NCI-H460 (cell line): Measurements from ENCODE around the gene TSHZ2. TPM values are rescaled to one million over a fixed set of nuclear protein-coding genes. Genes with fewer than 3 reads are reported as not detected.
"Not testable (repeated sequence)": the region's sequence is repeated elsewhere in the genome, so short reads cannot be mapped to it uniquely, and the experiment has no call there.

Experiments used
- DNase-seq: peaks from one replicate; pipeline ENCODE4 v3.0.0-alpha.2; 2016; ENCODE audit warnings: low read depth; ENCODE audit errors: extremely low read depth
- total RNA-seq: library from RNA; depleted of rRNA; stranded (reverse); fragments of >200 nt; shearing (Covaris generic); gene quantifications from 2 replicates; pipeline ENCODE4 v1.2.3, GENCODE V29; 2014

The TSHZ2 gene
- total RNA-seq, 1 experiment from 2014 or later, result not detected

DNA sequence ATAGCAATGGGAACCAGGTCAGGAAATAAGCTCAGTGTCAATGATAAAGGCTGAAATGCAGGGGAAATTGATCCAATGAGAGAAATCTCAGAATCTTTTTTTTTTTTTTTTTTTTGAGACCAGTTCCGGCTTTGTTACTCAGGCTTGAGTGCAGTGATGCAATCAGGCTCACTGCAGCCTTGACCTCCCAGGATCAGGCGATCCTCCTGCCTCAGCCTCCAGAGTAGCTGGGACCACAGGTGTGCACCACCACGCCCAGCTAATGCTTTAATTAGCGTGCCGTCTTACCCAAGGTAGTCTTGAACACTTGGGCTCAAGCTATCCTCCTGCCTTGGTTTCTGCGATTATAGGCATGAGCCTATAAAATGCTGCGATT lies 325.0 kb downstream of the TSHZ2 start:
- no peak for DNase-seq

DNA sequence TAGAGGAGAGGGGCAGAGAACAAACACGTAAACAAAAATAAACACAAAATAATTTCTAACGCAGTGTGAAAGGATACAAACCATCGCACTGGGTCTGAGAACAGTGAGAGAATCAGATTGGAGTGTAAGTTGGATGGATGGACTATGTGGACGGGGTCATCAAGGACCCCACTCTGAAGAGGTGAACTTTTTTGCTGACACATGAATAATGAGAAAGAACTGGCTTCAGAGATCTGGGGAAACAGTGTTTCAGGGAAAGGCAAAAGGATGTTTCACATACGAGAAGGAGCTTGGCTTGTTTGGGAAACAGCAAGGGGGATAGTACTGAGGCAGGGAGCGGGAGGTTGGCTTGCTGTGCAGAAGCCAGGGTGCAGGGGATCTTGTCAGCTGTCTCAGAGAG lies 326.1 kb downstream of the TSHZ2 start:
- no peak for DNase-seq

DNA sequence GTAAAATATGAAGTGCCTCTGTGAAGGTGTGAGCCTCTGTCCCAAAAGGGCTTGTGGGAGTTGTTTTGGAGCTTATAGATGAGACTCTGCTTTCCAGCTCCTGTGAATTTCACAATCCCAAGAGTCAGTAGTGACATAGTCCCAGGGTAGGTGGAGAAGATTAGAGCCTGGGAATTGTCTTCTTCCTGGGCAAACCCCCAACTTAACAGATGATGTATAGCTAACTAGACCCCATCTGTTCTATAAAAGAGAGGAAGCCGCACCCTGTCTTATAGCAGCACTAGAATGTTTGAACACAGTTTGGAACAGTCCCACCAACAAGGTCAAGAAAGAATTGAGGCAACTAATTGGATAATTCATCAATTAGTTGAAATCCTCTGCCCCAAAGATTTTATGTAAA lies 326.8 kb downstream of the TSHZ2 start:
- no peak for DNase-seq

DNA sequence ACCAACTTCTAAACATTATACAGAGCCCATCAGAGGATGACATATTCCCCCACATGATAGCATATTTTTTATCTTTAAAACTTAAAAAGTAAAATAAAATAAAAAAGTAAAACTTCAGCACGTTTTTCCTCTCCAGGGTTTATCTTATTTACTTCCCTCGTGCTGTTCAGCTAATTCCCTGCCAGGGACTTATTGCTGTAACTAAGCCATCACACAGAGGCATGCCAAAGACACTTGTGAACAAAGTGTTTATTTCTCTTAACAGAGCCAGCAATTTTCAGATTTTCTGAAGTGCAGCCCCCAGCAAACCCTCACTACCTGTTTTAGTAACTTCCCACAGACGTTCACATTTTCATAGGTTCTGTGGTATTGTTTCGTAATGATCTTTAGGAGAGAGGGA lies 327.7 kb downstream of the TSHZ2 start:
- DNase-seq, result no peak

DNA sequence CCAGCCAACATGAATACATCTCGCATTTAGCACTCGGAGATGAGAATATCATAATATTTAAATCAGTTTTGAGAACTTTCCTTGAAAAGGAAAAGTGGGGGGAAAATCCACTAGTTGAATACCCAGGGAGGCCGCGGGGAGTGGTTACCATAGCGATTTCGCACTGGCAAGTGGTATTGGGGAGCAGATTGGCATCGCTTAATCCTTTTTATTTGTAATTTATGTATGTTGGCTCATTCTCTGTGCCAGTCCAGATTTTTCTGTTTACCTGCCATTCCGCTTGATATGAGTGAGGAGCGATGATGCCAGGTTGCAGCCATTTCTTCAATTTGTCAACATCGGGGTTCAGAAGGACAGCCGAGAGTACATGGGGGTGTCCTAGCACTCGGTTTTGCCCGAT lies 329.7 kb downstream of the TSHZ2 start:
- no peak for DNase-seq

DNA sequence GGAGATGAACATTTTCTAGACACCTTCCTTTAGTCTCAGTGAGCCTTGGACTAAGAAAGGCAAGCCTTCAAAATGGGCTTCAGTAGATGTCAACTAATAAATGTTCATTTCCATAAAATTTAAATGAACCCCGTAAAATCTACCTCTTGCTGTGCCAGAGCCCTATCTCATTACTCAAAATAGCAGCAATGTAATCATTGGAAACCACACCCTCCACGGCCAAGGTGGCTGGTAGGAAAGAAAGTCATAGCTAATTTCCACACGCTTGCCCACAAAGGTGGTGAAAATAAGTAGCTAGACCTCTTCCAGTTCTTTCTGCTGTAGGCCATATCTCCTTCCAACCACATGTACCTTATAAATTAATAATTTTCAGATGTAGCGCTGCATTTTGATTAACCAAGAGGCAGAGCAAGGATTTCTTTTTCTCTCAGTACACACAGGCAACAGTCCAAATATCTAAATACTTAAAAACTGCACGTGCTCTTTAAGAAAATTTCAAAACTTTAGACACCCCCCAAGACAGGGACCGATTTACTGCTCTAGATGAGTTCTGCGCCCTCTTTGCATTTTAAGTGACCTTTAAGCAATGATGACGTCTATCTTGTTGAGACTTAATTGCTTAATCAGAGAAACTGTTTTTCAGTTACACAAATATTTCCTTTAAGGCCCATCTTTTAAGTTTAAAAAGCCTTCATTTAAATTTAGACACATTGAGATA lies 330.7 kb downstream of the TSHZ2 start:
- no peak for DNase-seq

DNA sequence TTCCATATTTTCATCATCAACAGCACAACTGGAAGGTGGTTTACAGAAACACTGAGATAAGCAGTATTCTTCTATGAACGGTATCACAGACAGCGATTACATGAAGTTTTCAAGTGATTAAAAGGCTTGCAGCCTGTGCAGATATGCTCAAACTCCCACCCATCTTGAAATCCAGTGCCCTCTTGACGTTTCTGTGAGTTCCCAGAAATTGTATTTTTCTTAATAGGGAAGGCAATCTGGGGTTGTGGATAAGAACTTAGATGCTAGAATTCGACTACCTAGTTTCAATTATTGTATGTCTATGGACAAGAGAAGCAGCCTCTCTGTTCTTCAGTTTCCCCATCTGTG lies 331.2 kb downstream of the TSHZ2 start:
- DNase-seq, result no peak

DNA sequence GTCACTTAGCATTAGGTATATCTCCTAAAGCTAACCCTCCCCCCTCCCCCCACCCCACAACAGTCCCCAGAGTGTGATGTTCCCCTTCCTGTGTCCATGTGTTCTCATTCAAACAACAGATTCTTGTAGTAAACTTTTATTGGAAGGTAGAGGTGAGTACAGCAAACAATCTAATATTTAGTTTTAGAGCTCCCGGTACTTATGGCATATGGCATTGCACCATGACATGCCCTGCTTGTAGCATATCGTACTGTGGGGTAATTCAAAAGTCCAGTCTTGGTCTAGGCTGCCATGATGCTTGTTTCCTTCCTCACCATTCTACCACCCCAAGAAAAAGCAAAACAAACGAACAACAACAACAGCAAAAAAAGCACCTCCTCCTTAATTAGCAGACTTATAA lies 332.0 kb downstream of the TSHZ2 start:
- no peak for DNase-seq

DNA sequence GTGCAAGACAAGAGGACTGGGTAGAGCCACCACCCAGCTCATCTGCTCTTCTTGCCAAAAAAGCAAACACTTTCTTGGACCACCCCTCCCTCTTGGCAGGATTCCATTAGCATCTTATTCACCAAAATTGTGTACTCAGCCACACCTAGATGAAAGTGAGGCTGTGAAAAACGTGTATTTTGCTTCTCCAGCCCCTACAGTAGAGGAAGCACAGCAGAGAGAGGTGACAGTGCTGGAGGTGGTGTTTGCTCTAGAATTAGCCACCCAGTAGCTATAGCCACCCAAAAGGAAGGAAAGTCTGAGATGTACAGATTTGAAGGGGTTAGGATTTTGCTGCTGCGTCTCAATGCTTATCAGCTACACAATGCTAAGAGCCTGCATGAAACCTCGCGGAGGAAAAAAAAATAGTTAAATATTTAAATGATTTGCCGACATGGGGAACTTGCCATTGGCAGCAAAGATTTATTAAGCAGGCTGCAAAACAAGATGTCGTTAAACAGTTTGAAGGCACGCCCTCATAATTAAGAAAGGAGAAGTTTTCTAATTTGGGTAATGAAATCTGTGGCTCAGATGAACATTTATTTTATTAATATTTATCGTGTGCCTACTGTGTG lies 334.1 kb downstream of the TSHZ2 start:
- no peak for DNase-seq

DNA sequence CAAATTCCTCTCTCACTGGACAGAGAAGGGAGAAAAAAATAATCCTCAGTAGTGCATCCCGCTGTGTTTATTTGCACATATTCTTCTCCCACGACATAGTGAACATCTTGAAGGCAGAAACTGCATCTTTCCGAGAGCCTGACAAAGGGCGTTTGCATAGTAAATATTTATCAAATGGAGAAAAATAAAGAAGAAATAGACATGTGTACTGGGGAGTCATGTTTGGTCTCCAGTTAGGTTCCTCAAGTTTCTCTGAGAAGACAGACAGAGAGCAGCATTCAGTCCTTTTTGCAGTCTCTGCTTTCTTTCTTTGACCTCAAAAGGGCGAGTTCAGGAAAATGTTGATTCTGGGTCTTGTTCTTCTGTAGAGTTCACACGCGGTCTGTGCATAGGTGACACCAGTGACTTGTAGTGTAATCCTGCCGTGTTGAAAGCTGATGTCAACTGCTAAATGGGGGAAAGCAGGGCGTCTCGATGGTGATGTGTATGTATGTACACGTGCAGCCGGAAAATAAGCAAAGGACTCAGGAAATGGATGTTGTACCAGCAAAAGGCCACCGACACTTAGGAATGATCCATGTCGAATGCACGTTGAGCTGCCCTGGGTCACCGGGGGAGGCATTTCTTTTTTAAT lies 335.9 kb downstream of the TSHZ2 start:
- DNase-seq, result no peak

DNA sequence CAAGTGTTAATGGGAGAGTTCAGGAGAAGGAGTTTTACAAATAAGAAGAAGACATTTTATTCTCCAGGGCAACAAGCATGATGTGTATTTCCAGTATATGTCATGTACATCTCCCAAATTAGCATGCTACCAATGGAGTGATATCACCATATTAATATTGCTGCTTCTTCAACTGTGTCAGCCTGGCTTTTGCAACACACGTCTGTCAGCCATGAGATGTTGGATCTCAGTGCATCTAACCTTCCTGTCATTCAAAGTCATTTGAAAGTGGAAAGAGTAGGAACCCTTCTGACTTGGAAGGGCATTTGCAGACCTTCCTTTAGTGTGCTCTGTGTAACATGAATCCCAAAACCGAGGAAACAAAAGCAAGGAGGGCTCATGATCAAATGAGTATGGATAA lies 337.4 kb downstream of the TSHZ2 start:
- DNase-seq, result no peak

DNA sequence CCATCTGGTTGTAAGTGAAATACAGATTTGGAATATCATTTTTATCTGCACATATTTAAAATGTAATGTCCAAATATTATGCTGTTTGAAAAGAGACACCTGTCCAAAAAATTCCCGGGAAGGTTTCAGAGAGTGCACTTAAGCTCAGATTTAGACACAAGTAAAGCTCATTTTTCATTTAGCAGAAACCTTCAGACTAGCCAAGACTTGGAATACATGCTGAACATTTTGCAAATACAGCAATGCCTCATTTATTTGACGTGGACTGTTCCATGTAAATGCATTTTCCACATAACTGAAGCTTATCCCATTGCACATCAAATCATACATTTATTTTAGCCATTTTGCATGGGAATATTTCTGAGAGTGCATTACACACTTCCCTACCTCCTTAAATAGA lies 340.8 kb downstream of the TSHZ2 start:
- DNase-seq, result no peak

DNA sequence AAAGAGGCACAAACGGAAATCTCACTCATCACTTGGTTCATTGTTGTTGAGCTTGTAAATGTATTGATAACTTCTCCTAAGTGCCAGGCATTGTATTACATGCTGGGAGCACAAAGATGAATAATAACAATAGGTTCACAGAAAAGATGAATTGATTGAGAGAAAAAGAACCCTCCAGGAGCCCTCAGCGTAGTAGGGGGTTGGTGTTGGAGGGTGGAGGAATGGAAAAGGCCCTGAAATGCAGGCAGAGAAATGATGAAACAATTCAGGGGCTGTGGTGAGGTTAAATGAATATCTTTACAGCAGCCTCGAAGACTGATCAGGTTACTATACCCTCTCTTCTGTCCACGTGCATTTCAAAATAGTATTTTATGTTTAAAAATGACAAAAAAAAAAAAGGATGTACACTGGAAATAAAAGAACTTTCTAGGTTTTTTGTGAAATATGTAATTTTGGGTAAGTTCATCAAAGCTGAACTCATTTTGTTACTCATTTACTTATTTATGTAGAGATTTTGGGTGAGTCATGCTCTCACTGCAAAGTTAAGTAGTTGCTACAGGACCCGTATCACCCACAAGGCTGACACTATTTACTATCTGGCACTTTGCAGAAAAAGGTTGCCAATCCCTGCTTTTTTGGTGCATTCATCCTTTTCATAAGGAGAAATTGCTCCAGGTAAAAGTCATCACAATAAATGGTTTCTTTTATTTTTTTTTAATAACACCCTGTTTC lies 344.2 kb downstream of the TSHZ2 start:
- no peak for DNase-seq

DNA sequence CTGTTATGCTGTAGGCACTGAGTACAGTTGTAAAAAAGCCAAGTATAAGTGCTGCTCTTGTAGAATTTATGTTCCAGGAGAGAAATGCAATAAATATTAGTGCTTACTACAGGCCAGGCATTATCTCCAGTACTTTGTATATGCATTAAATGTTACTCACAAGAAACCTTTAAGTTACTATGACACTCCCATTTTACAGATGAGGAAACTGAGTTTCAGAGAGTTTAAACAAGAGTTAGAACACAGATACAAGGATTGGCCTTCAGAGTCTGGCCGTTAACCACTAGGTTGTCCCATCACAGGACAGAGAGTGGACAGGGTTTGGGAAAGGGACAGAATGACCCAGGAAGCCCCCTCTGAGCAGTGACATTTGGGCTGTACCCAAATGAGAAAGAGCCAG lies 347.0 kb downstream of the TSHZ2 start:
- DNase-seq, result no peak

DNA sequence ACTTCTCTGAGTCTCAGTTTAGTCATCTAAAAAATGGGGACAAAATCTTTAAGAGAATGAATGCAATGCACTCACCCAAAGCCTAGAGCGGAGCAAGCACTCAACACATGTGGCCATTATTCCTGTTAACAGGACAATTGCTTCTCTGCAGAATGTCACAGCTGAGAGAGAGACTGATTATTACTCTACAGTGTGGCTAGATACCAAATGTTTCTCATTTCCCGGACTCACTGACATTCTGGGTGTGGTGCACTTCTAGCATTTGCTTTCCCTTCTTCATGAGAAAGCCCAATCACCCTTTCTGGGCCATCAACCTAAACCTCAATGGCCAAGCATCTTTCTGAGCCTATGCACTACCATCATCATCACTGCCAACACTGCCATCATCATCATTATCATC lies 347.6 kb downstream of the TSHZ2 start:
- DNase-seq, result no peak

DNA sequence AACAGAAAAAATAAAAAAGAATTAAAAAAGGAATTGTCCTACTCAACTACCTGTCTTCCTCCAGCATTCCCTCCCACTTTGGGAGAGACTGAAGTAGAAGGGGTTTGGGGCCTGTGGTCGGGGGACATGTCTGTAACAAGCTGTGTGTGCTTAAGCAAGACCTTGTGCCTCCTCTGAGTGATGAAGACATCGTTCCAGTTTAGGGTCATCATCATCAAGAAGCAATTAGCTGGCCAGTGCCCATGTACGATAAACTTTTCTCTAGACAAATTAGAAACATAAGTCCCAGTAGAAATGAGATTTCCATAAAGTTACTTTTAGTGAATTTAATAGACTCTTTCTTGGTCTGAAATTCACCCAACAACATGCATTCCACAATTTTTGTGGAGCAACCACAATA lies 348.5 kb downstream of the TSHZ2 start:
- DNase-seq, result no peak

DNA sequence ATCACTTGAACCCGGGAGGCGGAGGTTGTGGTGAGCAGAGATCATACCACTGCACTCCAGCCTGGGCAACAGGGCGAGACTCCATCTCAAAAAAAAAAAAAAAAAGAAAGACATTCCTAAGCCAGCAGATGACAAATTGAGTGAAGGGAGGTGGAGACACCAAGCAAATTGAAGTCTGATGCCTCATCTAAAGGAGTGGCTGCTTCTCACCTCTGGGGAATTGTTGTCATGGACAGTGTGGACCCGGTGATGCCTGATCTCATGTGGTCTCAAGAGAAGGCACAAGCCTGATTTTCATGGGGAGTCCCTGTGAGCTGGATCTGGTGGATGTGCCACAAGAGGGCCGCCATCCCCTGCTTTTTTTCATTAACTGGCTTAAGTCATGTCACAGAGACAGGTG lies 349.4 kb downstream of the TSHZ2 start:
- DNase-seq, result no peak

DNA sequence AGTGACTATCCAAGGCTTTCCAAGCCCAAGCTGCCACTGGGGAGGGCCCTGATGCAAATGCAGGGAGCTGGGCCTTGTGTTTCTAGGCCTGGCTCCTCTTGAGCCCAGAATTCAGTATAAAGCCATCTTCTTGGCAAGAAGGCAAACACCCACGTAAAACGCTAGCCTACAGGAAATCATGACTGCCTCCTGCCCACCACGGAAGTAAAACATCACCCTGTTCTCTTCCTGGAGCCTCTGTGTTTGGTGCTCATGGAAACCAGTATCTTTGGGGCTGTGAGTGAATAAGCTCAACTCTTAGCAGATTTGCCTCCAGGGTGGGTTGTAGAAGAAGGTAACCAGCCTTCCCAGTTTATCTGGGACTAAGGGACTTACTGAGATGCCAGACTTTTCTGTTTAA lies 350.5 kb downstream of the TSHZ2 start:
- no peak for DNase-seq

DNA sequence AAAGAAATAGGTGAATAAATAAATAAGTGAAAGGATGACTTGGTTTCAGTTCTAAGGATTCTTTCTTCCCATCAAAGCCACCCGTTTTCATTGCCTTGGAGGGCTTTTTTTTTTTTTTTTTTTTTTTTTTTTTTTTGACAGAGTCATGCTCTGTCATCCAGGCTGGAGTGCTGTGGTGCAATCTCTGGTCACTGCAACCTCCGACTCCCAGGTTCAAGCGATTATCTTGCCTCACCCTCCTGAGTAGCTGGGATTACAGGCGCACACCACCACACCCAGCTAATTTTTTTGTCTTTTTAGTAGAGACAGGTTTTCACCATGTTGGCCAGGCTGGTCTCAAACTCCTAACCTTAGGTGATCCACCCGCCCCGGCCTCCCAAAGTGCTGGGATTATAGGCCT lies 351.3 kb downstream of the TSHZ2 start:
- not testable (repeated sequence) for DNase-seq

DNA sequence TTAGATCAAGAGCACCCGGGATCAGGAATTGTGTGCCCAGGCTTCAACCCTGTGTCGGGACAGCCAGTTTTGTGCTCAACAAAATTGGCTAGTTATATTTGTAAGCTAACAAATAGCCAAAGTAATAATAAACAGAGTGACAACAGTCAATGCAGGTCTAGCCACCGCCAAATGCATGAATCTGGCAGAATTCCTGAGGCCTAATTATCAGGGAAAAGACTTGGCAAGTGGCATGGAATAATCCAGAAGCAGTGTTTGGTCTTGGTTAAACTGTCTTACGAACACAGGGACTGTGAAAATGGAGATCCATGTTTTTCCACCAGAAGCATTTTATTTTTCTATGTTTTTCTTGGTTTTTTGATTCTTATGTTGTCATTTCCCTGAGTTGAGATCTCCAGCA lies 352.7 kb downstream of the TSHZ2 start:
- no peak for DNase-seq

DNA sequence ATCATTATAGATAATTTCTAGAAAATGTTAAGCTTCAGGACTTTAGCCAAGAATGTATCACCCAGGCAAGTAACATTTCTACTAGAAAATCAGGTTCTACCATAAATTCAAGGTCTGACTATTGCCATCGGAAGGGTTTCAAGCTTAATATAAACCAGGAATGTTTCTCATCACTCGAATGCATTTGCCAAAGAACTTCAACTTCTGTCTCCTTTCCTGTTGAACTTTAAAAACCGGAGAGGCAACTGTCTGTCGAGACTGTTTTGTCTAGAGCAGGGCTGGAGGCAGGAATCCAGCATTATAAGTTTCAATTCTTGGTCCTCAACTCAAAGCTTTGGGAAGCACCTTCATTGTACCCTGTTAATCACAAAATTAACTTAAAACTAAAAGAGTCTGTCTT lies 356.8 kb downstream of the TSHZ2 start:
- no peak for DNase-seq

DNA sequence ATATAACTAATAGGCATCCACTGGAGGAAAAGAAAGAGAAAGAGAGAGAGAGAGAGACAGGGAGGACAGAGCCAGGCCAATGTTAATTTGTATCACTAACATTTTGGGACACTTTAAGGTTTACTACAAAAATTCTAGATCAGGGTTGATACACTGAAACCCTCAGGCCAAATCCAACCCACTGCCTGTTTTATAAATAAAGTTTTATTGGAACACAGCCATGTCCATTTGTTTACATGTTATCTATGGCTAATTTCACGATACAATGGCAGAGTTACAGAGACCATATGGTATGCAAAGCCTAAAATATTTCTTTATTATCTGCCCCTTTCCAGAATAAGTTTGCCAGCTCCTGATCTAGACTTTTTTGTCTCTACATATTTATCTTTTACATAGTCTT lies 357.6 kb downstream of the TSHZ2 start:
- DNase-seq, result no peak
